NCI-H345 (cell line): ENCODE data around the gene EPHX1.
"Not testable (repeated sequence)": the region's sequence is repeated elsewhere in the genome, so short reads cannot be mapped to it uniquely, and the experiment has no call there.

Source experiments
- DNase-seq: peaks from one replicate; lab custom pipeline; 2025; lab: John Stamatoyannopoulos, UW

EPHX1 gene

DNA sequence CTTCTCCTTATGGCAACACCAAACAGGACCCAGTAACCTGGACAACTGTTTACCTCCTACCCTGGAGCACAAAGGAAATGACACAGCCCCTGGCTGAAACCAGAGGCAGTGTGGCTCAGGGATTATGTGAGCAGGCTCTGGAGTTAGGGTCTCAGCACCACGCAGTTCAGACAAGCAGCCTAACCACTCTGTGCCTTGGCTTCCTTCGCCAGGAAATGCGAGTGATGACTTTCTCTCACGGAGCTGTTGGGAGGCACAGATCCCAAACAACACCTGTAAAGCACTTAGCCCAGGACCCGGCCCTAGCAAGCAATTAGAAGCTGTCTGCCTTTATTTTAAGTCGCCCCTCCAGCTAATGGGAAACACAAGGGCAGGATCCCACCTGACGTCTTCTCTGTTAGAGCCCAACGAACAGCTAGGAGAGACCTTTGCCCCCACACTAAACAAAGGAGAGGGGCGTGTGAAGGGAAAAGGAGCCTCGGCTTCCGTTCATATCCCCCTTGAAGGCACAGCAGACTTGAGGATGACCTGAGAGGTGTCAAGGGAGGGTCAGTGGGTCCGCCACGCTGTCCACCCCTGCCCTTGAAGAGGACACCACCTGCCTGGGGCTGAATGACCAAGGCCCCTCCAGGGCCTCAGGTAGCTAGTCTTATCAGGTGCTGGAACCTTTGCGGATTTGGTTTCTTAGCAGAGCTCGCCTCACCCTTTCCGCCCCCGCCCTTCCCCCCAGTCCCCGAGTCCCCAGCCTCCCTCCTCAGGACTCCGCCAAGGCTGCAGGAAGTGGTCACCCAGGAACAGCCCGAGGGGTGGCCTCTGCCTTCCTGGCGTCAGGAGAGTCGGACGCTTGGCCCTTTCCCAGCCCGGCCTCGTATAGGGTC, 71.4 kb downstream of the EPHX1 start:
- DNase-seq: no peak

DNA sequence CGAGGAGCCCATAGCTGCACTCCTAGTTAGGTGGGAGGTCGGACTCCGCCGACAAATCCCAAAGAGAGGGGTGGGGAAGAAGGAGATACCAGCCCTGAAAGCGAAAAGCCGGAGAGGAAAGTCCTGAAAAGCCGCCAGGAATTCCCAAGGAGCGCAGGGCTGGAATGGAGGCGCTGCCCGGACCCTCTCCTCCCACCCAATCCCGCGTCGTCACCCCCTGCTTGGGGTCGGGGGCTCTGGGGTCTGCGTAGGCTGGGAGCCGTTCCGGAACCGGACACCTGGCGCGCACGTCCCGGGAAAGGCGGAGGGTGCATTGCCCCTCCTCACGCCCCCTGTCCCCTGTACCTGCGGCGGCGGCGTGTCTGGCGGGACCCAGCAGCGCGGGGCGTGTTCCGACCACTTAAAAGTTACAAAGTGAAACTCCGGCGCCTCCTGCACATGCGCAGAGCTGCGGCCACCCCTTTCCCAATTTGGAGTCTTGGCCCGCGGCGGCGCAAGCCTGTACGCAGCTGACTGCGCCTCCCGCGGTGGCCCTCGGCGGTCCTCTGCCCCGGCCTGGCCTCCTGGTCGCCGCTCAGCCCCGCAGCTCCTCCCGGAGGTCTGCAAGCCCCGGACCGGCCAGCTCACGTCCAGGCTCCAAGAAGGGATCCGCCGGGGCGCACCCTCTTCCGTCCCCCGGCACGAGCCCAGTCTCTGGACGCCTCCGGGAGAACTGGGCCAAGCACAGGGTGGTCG, 72.2 kb downstream of the EPHX1 start, which contains the start of gene TMEM63A:
TMEM63A (minus strand) TSS at position 422 of the 735 bp plus-strand sequence. CDS start 4,800 bp downstream, outside the sequence.
- DNase-seq: no peak

DNA sequence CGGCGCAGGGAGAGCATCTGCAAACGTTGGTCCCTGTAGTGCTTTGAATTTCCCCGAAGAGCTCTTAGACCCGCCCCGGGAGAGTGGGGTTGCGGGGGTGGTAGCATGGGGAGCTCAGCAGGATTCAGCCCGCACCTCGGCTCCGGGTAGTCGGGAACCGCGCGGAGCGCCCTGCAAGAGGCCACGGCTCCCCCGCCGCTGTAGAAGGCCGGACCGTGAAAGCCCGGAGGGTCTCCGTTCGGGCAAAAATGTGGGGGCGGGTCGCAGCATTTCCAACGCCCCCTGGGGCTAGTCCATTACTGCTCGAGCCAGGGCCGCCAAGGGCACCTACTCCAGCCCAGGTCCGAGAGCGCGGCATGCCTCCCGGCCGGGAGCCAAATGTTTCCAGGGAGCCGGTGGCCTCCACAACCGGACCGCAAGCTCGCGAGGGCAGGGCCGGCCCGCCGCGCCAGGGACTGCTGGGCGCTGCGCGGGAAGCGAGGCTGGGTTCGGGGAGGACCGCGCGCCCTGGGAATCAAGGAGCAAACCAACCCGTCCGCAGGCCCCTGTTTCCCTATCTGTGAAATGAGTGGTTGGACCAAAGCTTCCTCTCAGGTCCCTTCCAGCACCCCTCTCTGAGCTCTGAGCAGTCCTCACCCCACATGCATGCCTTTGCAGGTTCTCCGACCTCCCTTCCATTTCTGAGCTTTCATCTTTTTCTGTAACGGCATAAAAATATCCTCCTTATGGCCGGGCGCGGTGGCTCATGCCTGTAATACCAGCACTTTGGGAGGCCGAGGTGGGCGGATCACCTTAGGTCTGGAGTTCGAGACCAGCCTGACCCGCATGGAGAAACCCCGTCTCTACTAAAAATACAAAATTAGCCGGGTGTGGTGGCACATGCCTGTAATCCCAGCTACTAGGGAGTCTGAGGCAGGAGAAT, 73.0 kb downstream of the EPHX1 start:
- no peak for DNase-seq

DNA sequence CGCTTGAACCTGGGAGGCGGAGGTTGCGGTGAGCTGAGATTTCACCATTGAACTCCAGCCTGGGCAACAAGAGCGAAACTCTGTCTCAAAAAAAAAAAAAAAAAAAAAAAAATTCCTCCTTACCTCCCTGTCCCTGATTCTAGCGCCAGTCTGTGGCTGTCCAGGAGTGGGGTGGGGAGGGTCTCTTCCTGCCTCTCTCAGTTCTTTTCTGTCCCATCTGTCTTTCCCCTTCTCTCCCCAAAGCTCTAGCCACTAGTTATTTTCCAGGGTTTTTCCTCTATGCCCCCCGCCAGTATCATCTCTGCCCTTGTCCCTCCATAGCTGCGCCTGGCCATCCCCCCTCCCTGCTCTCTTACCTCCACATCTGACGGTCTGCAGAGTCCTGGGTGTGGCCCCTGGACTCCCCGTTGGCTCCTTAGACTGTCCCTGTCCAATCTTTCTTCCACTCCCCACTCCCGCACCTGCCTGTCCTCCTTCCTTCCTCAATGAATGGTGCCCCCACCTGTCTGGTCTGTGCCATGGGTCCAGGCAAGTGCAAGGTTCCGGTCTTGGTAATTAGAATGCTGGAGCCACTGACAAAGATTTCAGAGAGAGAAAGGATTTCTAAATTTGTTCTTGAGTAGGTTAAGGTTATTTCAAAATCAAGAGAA, 73.8 kb downstream of the EPHX1 start:
- no peak for DNase-seq

DNA sequence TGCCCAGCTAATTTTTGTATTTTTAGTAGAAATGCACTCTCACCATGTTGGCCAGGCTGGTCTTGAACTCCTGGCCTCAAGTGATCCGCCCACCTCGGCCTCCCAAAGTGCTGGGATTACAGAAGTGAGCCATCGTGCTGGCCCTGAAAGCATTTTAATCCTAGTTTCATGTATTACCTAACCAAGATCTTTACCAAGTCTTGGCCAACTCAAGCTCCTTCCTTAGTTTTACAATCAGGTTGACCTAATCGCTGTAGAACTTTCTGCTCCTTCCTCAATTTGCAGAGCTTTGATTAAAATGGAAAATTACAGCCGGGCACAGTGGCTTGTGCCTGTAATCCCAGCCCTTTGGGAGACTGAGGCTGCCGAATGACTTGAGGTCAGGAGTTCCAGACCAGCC, 75.4 kb downstream of the EPHX1 start:
- DNase-seq: no peak

DNA sequence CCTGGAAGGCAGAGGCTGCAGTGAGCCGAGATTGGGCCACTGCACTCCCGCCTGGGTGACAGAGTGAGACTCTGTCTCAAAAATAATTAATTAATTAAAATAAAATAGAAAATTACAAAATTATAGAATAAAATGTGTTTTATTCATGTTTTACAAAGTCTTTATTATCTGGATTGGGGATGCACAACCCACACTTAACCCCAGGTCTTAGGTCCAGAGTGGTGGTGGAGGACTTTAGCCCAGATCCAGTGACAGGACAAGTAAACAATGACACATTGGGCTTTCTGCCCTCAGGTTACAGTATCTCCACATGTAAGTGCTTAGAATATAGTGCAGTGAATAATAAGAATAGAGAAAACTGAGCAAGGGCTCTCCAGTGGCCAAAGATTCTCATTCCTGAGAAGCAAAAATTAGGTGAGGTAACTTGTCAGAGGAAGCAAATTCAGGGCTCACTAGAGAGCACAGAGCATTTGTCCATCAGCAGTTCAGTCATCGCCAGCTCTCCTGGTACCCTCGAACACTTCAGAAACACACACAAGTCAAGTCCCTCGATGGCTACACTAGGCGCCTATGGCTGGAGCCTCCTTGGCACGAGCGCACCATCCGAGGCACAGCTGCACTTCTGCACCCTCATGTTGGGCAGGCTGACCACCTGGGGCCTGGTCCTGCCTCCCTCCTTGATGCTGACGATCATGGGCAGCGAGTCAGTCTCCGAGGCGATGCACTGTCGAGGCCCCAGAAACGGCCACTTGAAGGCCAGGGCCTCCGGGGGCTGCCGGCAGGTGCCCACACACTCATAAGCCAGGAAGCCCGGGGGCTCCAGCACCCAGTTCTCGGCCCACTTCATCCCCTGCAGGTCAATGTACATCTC, 76.5 kb downstream of the EPHX1 start:
- no peak for DNase-seq

DNA sequence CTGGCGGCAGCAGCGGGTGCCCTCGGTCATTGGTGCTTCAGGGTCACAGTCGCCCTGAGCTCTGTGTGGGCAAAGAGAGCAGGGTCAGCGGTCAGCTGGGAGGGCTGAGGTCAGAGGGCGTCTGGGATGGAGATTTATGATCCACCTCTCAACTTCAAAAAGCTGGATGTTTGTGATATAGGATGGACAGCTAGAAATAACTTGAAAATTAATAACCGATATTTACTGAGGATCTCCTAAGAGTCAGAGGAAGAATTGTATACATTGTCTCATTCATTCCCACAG, 77.0 kb downstream of the EPHX1 start:
- DNase-seq: no peak

DNA sequence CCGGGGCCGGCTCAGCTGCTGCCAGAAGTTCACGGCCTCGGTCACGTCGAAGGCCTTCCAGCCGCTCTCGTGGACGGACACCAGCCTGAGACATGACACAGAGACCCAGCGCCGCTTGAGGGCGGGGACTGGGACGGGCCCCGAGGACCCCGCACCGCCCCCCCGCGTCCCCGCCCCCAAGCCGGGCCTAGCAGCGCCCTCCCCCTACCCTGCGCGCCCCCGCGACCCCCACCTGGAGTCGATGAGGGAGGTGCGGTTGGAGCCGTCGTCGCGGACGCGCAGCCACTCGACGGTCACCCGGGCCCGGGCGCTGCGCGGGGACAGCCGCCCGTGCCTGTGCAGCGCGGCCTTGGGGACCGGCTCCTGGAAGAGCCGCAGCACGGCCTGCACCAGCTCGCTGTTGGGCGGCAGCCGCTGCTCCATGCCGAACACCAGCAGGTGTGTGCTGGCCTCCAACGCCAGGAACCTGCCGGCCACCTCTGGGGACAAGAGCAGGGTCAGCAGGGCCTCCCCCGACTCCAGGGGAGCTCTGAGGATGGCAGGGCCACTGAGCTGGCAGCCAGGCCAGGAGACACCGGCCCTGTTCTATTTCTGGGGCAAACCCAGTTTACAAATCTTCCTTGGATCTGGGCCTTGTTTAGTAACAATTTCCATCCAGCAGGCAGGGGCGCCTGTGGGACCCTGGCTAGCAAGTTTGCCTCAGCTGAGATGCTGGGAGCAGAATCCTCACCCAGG, 77.8 kb downstream of the EPHX1 start:
- DNase-seq: not testable (repeated sequence)

DNA sequence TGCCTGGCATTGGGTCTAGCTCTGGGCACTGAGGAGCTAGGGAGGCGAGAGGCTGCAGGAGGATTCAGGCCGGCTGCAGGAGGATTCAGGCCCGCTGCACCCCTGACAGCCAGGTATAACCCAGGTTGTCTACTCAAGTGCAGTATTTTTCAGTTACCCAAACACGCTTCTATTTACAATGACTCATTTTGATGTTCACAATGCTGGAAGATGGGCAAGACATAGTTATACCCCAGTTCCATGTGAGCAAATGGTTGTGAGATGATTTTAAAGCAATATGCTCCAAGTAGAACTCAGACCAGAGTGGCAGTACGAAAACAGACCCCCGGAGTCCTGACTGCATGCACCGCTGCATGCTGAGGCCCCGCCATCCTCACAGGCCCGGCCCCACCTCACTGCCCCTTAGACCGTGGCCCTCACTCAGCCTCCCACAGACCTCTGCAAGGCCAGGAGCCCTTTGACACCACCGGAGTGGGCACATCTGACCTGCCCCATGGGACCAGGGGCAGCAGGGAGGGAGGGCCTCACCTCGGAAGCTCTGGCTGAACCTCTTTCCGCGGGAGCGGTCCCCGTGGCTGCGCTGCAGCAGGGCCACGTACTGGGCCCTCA, 78.5 kb downstream of the EPHX1 start:
- no peak for DNase-seq

DNA sequence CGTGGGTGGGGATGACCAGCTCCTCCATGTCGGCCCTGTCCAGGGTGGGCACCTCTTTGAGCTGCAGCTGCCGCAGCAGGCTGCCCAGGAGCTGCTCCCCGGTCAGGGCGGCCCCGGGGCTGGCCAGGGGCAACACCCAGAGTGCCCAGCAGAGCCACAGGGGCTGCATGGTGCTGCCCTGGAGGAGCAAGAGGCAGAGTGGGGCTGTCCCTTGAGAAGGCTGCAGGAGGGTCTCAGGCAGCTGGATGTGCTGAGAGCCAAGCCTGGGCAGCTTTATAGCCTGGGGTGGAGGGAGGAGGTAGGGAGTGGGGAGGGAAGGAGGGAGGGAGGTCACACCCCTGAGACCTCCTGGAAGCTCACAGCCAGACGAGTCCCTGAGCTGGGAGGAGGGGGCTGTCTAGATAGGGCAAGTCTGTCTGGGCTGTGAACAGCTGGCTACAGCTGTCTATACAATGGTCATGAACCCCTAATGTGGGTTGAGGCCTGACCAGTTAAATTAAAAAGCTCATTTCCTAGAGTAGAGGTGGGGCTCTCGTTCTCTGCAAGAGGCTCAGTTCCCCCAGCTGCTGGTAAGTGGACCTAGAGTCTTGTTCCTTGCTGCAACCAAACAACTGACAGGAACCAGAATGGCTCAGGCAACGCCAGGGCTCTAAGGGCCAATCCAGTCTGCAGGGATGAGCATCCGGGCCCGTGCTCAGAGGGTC, 79.1 kb downstream of the EPHX1 start, which contains the start of gene LEFTY1:
LEFTY1 (minus strand) TSS at position 249 of the 704 bp plus-strand sequence; CDS start at position 169, 80 bp downstream.
- no peak for DNase-seq

DNA sequence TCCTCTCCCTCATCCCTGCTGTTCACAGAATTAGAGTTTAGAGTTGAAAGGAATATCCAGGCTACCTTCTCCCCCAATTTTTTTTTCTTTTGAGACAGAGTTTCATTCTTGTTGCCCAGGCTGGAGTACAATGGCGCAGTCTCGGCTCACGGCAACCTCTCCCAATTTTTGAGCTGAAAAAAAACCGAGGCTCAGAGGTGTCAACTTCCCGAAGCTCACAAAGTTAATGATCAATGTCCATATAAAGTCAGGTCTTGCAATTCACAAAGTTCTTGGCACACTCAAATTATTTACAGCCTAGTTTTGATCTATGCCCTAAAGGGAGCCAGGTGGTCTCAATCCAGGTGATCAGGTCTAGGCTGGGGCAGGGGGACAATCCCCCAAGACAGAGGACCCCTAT, 79.8 kb downstream of the EPHX1 start:
- no peak for DNase-seq

DNA sequence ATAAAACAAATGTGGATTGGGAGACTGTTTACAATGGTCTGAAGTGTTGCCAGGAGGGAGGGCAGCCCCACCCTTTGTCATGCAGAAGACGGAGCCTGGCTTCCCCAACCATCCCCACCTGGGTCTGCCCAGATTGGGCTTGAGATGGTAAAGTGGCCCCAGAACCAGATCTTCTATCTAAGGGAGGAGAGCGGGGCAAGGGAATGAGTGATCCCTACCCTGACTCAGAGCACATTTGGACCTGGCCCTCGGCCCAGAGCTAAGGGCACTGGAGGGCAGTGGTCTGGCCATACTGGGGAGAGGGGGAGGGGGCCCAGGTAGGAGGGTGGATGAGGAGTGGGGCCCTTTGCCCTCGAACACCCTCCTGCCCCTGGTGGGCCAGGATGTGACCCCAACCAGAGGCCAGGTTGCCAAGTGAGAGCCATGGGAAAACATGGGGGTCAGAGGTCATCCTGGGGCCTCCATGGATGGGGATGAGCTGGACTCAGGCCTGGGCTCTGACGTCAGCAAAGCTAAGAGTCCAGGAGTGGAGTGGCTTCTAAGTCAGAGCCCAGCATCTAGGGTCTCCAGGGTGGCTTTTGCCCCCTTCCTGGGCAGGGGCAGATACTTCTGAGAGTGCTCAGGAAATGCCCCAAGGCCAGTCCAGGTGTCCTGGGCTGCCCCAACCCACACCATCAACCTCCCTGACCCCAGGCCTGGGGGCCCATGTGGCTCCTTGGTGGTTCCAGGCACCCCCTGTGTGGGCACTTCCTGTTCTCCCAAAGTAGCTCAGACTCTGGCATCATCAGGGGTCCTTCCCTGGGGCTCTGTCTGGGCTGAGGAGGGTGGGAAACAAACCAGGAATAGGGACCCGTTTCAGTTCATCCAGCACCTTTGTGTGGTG, 80.7 kb downstream of the EPHX1 start:
- DNase-seq: no peak

DNA sequence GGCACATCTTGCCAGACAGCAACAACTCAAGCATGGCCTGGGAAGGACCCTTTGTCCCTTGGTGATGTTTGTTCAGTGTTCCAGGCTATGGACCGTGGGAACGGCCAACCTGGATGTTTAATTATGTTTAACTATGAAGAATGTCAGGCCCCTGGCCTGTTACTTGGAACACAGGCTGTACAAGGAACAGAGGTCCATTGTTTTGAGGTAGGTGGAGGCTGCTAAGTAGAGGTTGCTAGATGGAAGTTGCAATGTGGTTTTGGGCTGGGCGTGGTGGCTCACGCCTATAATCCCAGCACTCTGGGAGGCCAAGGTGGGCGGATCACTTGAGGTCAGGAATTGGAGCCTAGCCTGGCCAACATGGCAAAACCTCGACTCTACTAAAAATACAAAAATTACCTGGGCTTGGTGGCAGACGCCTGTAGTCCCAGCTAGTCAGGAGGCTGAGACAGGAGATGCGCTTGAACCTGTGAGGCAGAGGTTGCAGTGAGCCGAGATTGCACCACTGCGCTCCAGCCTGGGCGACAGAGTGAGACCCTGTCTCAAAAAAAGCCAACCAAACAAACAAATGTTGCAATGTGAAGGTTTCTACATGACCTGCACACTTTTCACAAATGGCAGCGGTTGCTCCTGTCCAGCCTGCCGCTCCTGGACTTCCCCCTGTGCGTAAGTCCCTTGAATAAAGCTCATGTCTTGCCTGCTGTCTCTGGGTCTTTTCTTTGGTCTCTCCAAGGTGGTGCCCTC, 81.5 kb downstream of the EPHX1 start:
- DNase-seq: no peak

DNA sequence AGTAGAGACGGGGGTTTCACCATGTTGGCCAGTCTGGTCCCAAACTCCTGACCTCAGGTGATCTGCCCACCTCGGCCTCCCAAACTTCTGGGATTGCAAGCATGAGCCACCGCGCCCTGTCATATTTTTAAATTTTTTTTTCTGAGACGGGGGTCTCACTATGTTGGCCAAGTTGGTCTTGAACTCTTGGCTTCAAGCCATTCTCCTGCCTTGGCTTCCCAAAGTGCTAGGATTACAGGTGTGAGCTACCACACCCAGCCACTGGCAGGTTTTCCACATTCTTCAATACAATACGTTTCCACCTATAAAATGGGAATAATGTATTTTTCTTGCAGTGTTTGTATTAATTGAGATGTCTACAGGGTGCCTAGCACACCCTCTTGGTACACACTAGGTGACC, 82.4 kb downstream of the EPHX1 start:
- no peak for DNase-seq
